ENCODE data around the gene PRC1.

- TF ChIP-seq CTCF (IDR thresholded peaks at IDR 0.05 in 8 of 11, conservative IDR thresholded peaks at IDR 0.05 in 3 of 11) (no peak), POLR2A (IDR thresholded peaks at IDR 0.05) (no peak), POLR2AphosphoS5 (IDR thresholded peaks at IDR 0.05) (no peak)
Measured at GRCh38 chr15:91022832-91023129, 28.4 kb upstream of the PRC1 start.
